GM23338 (cell line): Measurements from ENCODE around the gene UBE2V1. TPM values are rescaled to one million over a fixed set of nuclear protein-coding genes. Genes with fewer than 3 reads are reported as not detected.

Source experiments
- ATAC-seq: fragments of 200-7000 bp; cut with Tn5 transposase; 3 replicates; pipeline ENCODE4 v1.9.1; 2020
- DNase-seq: peaks from one replicate; pipeline ENCODE4 v3.0.0-alpha.2; 2015; ENCODE audit warnings: low spot score
- H2AFZ ChIP-seq: fragments of 200-600 bp; sonication (generic); 2 replicates; pipeline ENCODE4 v1.8.0; 2016; ENCODE audit warnings: antibody characterized with exemption, mild to moderate bottlenecking, moderate library complexity
- H3F3A ChIP-seq: fragments of 200-600 bp; sonication (generic); replicated peaks from 2 replicates; pipeline ENCODE4 v1.8.0; 2017; ENCODE audit warnings: antibody characterized with exemption, mixed run types, low read depth
- H3K27ac ChIP-seq: fragments of 200-600 bp; sonication (generic); 2 replicates; pipeline ENCODE4 v1.6.1; 2016; ENCODE audit warnings: low read depth
- H3K27me3 ChIP-seq: fragments of 200-600 bp; sonication (generic); 2 replicates; pipeline ENCODE4 v1.8.0; 2016; ENCODE audit warnings: mild to moderate bottlenecking, mixed run types, moderate library complexity; ENCODE audit not compliant: insufficient read depth
- H3K36me3 ChIP-seq: fragments of 200-600 bp; sonication (generic); 2 replicates; pipeline ENCODE4 v1.8.0; 2016; ENCODE audit warnings: mild to moderate bottlenecking; ENCODE audit not compliant: insufficient read depth
- H3K4me1 ChIP-seq: fragments of 200-600 bp; sonication (generic); 2 replicates; pipeline ENCODE4 v1.8.0; 2016; ENCODE audit warnings: mild to moderate bottlenecking, moderate library complexity; ENCODE audit not compliant: insufficient read depth
- H3K4me2 ChIP-seq: fragments of 200-600 bp; sonication (generic); 2 replicates; pipeline ENCODE4 v1.7.1; 2017; ENCODE audit warnings: mixed run types
- H3K4me3 ChIP-seq: fragments of 200-600 bp; sonication (generic); 2 replicates; pipeline ENCODE4 v1.6.1; 2016; ENCODE audit warnings: mixed run types
- H3K79me2 ChIP-seq: fragments of 200-600 bp; sonication (generic); replicated peaks from 2 replicates; pipeline ENCODE4 v1.8.0; 2017; ENCODE audit warnings: mild to moderate bottlenecking; ENCODE audit not compliant: insufficient read depth
- H3K9me2 ChIP-seq: fragments of 200-600 bp; sonication (generic); 2 replicates; pipeline ENCODE4 v1.8.0; 2017; ENCODE audit not compliant: insufficient read depth
- H4K20me1 ChIP-seq: fragments of 200-600 bp; sonication (generic); replicated peaks from 2 replicates; pipeline ENCODE4 v1.8.0; 2017; ENCODE audit warnings: mild to moderate bottlenecking; ENCODE audit not compliant: insufficient read depth
- H3K27ac Mint-ChIP-seq: 2 replicates; pipeline ENCODE4 v1.8.0; 2020; ENCODE audit warnings: inconsistent platforms, mild to moderate bottlenecking, moderate library complexity, mixed read lengths
- H3K27me3 Mint-ChIP-seq: 3 replicates; pipeline ENCODE4 v1.8.0; 2022; ENCODE audit warnings: low read depth, mild to moderate bottlenecking, moderate library complexity, mixed read lengths, inconsistent platforms; ENCODE audit not compliant: insufficient read depth, poor library complexity
- H3K36me3 Mint-ChIP-seq: 3 replicates; pipeline ENCODE4 v1.8.0; 2021; ENCODE audit warnings: low read depth, mild to moderate bottlenecking, inconsistent platforms, moderate library complexity, mixed read lengths
- H3K4me1 Mint-ChIP-seq: 3 replicates; pipeline ENCODE4 v1.8.0; 2020; ENCODE audit warnings: mild to moderate bottlenecking, inconsistent platforms, mixed read lengths
- H3K4me3 Mint-ChIP-seq: 3 replicates; pipeline ENCODE4 v1.8.0; 2021; ENCODE audit warnings: moderate library complexity, mild to moderate bottlenecking, inconsistent platforms, mixed read lengths
- H3K9me3 Mint-ChIP-seq: 3 replicates; pipeline ENCODE4 v1.8.0; 2020; ENCODE audit warnings: moderate library complexity, mild to moderate bottlenecking, inconsistent platforms, mixed read lengths
- CREB1 ChIP-seq: fragments of 250-450 bp; sonication (Bioruptor Pico); IDR thresholded peaks from 2 replicates; pipeline ENCODE4 v1.5.0; 2020; ENCODE audit warnings: low read depth, mild to moderate bottlenecking, moderate library complexity
- CTCF ChIP-seq, 2 experiments: fragments of 200-600 bp in 1 of 2; sonication (generic) in 1 of 2; conservative IDR thresholded peaks; 2 replicates each; pipeline versions ENCODE4 v1.5.1 to v1.6.1; 2016 to 2017; ENCODE audit warnings: antibody characterized with exemption in 2 of 2, low read depth in 2 of 2, mild to moderate bottlenecking in 2 of 2, moderate library complexity in 1 of 2
- EZH2 ChIP-seq: fragments of 200-600 bp; sonication (generic); IDR thresholded peaks from one replicate; pipeline ENCODE4 v1.8.0; 2017; ENCODE audit warnings: antibody characterized with exemption, mild to moderate bottlenecking, low read depth; ENCODE audit not compliant: unreplicated experiment
- EZH2phosphoT487 ChIP-seq: fragments of 200-600 bp; sonication (generic); IDR thresholded peaks from one replicate; pipeline ENCODE4 v1.8.1; 2018; ENCODE audit warnings: antibody characterized with exemption; ENCODE audit not compliant: unreplicated experiment
- JUNB ChIP-seq: IDR thresholded peaks from one replicate; pipeline ENCODE4 v1.6.1; 2016; ENCODE audit warnings: antibody characterized with exemption; ENCODE audit not compliant: unreplicated experiment
- NANOG ChIP-seq: IDR thresholded peaks from 2 replicates; pipeline ENCODE4 v1.6.1; 2016; ENCODE audit warnings: antibody characterized with exemption, borderline replicate concordance
- POLR2AphosphoS5 ChIP-seq: IDR thresholded peaks from 2 replicates; pipeline ENCODE4 v1.6.1; 2016; ENCODE audit warnings: antibody characterized with exemption, low read depth
- STAT1 ChIP-seq: IDR thresholded peaks from one replicate; pipeline ENCODE4 v1.6.1; 2016; ENCODE audit warnings: antibody characterized with exemption; ENCODE audit not compliant: unreplicated experiment
- ZNF114 ChIP-seq: fragments of 250-450 bp; sonication (Bioruptor Pico); IDR thresholded peaks from 2 replicates; pipeline ENCODE4 v1.5.0; 2020; ENCODE audit warnings: mild to moderate bottlenecking, moderate library complexity
- ZNF331 ChIP-seq: fragments of 250-450 bp; sonication (Bioruptor Pico); IDR thresholded peaks from 2 replicates; pipeline ENCODE4 v1.5.0; 2020; ENCODE audit warnings: low read depth, mild to moderate bottlenecking, moderate library complexity
- polyA plus RNA-seq: library from polyadenylated mRNA; unstranded; fragments of >200 nt; fragmentation: Nextera tagmentation; extraction: Ambion mirVana; gene quantifications from 2 replicates; pipeline ENCODE4 v1.2.1, GENCODE V29; 2016
- total RNA-seq: library from RNA; depleted of rRNA; stranded (reverse); fragments of >200 nt; shearing (Covaris generic); gene quantifications from 2 replicates; pipeline ENCODE4 v1.2.3, GENCODE V29; 2014
- TF ChIP-seq, protein P1 (sequence below): fragments of 250-450 bp; sonication (Bioruptor Pico); IDR thresholded peaks from 2 replicates; pipeline ENCODE4 v1.5.0; 2020; ENCODE audit warnings: mild to moderate bottlenecking, moderate library complexity
- TF ChIP-seq, protein P2 (sequence below): IDR thresholded peaks from one replicate; pipeline ENCODE4 v1.6.1; 2018; ENCODE audit warnings: antibody characterized with exemption; ENCODE audit not compliant: unreplicated experiment
- TF ChIP-seq, protein P3 (sequence below): IDR thresholded peaks from 2 replicates; pipeline ENCODE4 v1.6.1; 2016; ENCODE audit warnings: antibody characterized with exemption

UBE2V1 gene
- total and polyA plus RNA-seq, 2 experiments from 2014 or later: 105 to 302 TPM

GRCh38 chr20:50088022-50088421, 24.9 kb downstream of the UBE2V1 start:
- TF ChIP-seq, protein P1, sequence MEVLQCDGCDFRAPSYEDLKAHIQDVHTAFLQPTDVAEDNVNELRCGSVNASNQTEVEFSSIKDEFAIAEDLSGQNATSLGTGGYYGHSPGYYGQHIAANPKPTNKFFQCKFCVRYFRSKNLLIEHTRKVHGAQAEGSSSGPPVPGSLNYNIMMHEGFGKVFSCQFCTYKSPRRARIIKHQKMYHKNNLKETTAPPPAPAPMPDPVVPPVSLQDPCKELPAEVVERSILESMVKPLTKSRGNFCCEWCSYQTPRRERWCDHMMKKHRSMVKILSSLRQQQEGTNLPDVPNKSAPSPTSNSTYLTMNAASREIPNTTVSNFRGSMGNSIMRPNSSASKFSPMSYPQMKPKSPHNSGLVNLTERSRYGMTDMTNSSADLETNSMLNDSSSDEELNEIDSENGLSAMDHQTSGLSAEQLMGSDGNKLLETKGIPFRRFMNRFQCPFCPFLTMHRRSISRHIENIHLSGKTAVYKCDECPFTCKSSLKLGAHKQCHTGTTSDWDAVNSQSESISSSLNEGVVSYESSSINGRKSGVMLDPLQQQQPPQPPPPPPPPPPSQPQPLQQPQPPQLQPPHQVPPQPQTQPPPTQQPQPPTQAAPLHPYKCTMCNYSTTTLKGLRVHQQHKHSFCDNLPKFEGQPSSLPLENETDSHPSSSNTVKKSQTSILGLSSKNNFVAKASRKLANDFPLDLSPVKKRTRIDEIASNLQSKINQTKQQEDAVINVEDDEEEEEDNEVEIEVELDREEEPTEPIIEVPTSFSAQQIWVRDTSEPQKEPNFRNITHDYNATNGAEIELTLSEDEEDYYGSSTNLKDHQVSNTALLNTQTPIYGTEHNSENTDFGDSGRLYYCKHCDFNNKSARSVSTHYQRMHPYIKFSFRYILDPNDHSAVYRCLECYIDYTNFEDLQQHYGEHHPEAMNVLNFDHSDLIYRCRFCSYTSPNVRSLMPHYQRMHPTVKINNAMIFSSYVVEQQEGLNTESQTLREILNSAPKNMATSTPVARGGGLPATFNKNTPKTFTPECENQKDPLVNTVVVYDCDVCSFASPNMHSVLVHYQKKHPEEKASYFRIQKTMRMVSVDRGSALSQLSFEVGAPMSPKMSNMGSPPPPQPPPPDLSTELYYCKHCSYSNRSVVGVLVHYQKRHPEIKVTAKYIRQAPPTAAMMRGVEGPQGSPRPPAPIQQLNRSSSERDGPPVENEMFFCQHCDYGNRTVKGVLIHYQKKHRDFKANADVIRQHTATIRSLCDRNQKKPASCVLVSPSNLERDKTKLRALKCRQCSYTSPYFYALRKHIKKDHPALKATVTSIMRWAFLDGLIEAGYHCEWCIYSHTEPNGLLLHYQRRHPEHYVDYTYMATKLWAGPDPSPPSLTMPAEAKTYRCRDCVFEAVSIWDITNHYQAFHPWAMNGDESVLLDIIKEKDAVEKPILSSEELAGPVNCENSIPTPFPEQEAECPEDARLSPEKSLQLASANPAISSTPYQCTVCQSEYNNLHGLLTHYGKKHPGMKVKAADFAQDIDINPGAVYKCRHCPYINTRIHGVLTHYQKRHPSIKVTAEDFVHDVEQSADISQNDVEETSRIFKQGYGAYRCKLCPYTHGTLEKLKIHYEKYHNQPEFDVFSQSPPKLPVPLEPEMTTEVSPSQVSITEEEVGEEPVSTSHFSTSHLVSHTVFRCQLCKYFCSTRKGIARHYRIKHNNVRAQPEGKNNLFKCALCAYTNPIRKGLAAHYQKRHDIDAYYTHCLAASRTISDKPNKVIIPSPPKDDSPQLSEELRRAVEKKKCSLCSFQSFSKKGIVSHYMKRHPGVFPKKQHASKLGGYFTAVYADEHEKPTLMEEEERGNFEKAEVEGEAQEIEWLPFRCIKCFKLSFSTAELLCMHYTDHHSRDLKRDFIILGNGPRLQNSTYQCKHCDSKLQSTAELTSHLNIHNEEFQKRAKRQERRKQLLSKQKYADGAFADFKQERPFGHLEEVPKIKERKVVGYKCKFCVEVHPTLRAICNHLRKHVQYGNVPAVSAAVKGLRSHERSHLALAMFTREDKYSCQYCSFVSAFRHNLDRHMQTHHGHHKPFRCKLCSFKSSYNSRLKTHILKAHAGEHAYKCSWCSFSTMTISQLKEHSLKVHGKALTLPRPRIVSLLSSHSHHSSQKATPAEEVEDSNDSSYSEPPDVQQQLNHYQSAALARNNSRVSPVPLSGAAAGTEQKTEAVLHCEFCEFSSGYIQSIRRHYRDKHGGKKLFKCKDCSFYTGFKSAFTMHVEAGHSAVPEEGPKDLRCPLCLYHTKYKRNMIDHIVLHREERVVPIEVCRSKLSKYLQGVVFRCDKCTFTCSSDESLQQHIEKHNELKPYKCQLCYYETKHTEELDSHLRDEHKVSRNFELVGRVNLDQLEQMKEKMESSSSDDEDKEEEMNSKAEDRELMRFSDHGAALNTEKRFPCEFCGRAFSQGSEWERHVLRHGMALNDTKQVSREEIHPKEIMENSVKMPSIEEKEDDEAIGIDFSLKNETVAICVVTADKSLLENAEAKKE (CRISPR knock-in tag): no peak
- TF ChIP-seq NANOG (no peak), CTCF (conservative IDR thresholded peaks at IDR 0.05; ENCODE audit: low read depth in 2 of 2) (no peak), CREB1 (CRISPR knock-in tag) (no peak), EZH2phosphoT487 (no peak), STAT1 (no peak), ZNF114 (no peak), POLR2AphosphoS5 (no peak), JUNB (no peak), ZNF331 (CRISPR knock-in tag) (no peak), EZH2 (no peak)
- TF ChIP-seq, protein P2, sequence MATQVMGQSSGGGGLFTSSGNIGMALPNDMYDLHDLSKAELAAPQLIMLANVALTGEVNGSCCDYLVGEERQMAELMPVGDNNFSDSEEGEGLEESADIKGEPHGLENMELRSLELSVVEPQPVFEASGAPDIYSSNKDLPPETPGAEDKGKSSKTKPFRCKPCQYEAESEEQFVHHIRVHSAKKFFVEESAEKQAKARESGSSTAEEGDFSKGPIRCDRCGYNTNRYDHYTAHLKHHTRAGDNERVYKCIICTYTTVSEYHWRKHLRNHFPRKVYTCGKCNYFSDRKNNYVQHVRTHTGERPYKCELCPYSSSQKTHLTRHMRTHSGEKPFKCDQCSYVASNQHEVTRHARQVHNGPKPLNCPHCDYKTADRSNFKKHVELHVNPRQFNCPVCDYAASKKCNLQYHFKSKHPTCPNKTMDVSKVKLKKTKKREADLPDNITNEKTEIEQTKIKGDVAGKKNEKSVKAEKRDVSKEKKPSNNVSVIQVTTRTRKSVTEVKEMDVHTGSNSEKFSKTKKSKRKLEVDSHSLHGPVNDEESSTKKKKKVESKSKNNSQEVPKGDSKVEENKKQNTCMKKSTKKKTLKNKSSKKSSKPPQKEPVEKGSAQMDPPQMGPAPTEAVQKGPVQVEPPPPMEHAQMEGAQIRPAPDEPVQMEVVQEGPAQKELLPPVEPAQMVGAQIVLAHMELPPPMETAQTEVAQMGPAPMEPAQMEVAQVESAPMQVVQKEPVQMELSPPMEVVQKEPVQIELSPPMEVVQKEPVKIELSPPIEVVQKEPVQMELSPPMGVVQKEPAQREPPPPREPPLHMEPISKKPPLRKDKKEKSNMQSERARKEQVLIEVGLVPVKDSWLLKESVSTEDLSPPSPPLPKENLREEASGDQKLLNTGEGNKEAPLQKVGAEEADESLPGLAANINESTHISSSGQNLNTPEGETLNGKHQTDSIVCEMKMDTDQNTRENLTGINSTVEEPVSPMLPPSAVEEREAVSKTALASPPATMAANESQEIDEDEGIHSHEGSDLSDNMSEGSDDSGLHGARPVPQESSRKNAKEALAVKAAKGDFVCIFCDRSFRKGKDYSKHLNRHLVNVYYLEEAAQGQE: no peak
- TF ChIP-seq, protein P3, sequence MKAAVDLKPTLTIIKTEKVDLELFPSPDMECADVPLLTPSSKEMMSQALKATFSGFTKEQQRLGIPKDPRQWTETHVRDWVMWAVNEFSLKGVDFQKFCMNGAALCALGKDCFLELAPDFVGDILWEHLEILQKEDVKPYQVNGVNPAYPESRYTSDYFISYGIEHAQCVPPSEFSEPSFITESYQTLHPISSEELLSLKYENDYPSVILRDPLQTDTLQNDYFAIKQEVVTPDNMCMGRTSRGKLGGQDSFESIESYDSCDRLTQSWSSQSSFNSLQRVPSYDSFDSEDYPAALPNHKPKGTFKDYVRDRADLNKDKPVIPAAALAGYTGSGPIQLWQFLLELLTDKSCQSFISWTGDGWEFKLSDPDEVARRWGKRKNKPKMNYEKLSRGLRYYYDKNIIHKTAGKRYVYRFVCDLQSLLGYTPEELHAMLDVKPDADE: no peak
- H3K9me2 ChIP-seq: no peaks in the 10 kb centered on the region
- peaks cover 53% of the 10 kb centered on the region for H4K20me1 ChIP-seq
- H3K4me2 ChIP-seq: no peak overlapping the region
- DNase-seq (no peak), ATAC-seq (no peak)
- H3K4me1 Mint-ChIP-seq: peaks cover 27% of the 10 kb centered on the region
- H3K4me3 Mint-ChIP-seq: no peak overlapping the region
- H3K36me3 Mint-ChIP-seq: peaks cover 12% of the 10 kb centered on the region
- peaks cover 7% of the 10 kb centered on the region; the same call in 1 of the 2 replicates for H3F3A ChIP-seq
- H3K27ac Mint-ChIP-seq: no peak overlapping the region
- no peaks in the 10 kb centered on the region for H3K9me3 Mint-ChIP-seq
- H3K27me3 Mint-ChIP-seq: peaks cover 12% of the 10 kb centered on the region
- peaks cover 31% of the 10 kb centered on the region for H3K4me1 ChIP-seq
- no peak overlapping the region for H3K27ac ChIP-seq
- H3K27me3 ChIP-seq: no peaks in the 10 kb centered on the region
- H3K4me3 ChIP-seq: no peak overlapping the region
- peaks cover 57% of the 10 kb centered on the region for H3K79me2 ChIP-seq
- H2AFZ ChIP-seq: no peak overlapping the region
- H3K36me3 ChIP-seq: peaks cover 3% of the 10 kb centered on the region; the same call in 1 of the 2 replicates
